Left colon (tissue), 2 donors: ENCODE measurements around the gene ATG3. TPM values are rescaled to one million over a fixed set of nuclear protein-coding genes. Genes with fewer than 3 reads are reported as not detected.
"Not testable (repeated sequence)": the region's sequence is repeated elsewhere in the genome, so short reads cannot be mapped to it uniquely, and the experiment has no call there.

Experiments
- ATAC-seq: fragments of 200-7000 bp; cut with Tn5 transposase; one replicate; pipeline ENCODE4 v1.9.1; 2020; ENCODE audit warnings: mild to moderate bottlenecking, moderate library complexity
- DNase-seq, 2 donors: peaks; one replicate each; pipeline ENCODE4 v3.0.0-alpha.2; 2020
- intact Hi-C, 2 donors: fragments of 100-400 bp; cut with DNase I in 1 of 2; cut with micrococcal nuclease in 1 of 2; formaldehyde crosslinking; loops; one replicate each; pipeline versions ENCODE4 v1.11.2 to v1.14.0; 2022; cut with DNase I, micrococcal nuclease
- total RNA-seq, 2 donors: library from RNA; stranded (reverse); fragmentation: NEBNext Ultra II Directional; extraction: Animal tissue kit (Norgen Biotek cat#: 25700); gene quantifications; one replicate each; pipeline ENCODE4 v1.2.1, GENCODE V29; 2021
- donor health status: DM: no; HTN: no; CAD: no.
- donor health status: DM: yes; HTN: yes; CAD: no.

Gene ATG3
- total RNA-seq, 2 donors from 2014 or later, result 52.9 to 55.1 TPM

GRCh38 chr3:112568642-112569041, 6.9 kb upstream of the ATG3 start:
- intact Hi-C loops, result no loop called here
- ATAC-seq (no peak), DNase-seq (no peak)

- DNase-seq, result no peak
- no peak for ATAC-seq
- intact Hi-C loops, result no loop called here
Observed at GRCh38 chr3:112564940-112565305, 3.2 kb upstream of the ATG3 start.

GRCh38 chr3:112564247-112564939, 2.6 kb upstream of the ATG3 start:
- ATAC-seq, DNase-seq, intact Hi-C loops: not testable (repeated sequence)

- intact Hi-C loops, result no loop called here
- DNase-seq (no peak), ATAC-seq (peak; percentile 68)
Observed at GRCh38 chr3:112561484-112561733, 353 bp downstream of the ATG3 start.

- intact Hi-C loops, result no loop called here
Observed at GRCh38 chr3:112560721-112561483, 860 bp downstream of the ATG3 start.

GRCh38 chr3:112560307-112560706, 1.5 kb downstream of the ATG3 start:
- intact Hi-C loops, result no loop called here
- ATAC-seq (no peak), DNase-seq (no peak)

More at GRCh38 chr3:112560721-112561483, 860 bp downstream of the ATG3 start:
- DNase-seq (peak; percentile 79 to 81), ATAC-seq (peak; percentile 44)

GRCh38 chr3:112557976-112558375, 3.8 kb downstream of the ATG3 start:
- ATAC-seq (no peak), DNase-seq (no peak)
- intact Hi-C loops, result no loop called here

- DNase-seq (no peak), ATAC-seq (peak; percentile 84)
- intact Hi-C loops, result no loop called here
Observed at GRCh38 chr3:112555535-112556170, 6.1 kb downstream of the ATG3 start.

GRCh38 chr3:112550859-112551258, 10.9 kb downstream of the ATG3 start:
- no peak for DNase-seq
- intact Hi-C loops, result no loop called here
- peak; percentile 39 for ATAC-seq

GRCh38 chr3:112546216-112546759, 15.5 kb downstream of the ATG3 start:
- intact Hi-C loops, result no loop called here
- DNase-seq, result no peak
- ATAC-seq, result no peak

GRCh38 chr3:112539825-112540650, 21.7 kb downstream of the ATG3 start:
- ATAC-seq (no peak), DNase-seq (no peak)
- intact Hi-C loops, result no loop called here

GRCh38 chr3:112531358-112531781, 30.4 kb downstream of the ATG3 start:
- ATAC-seq, result no peak
- DNase-seq, result no peak
- intact Hi-C loops, result no loop called here

- ATAC-seq (no peak), DNase-seq (no peak)
- intact Hi-C loops, result no loop called here
Observed at GRCh38 chr3:112530573-112530972, 31.2 kb downstream of the ATG3 start.

GRCh38 chr3:112524127-112524526, 37.6 kb downstream of the ATG3 start:
- DNase-seq, intact Hi-C loops, ATAC-seq: not testable (repeated sequence)

- intact Hi-C loops, result loop anchor here in 1 of 2 donors (2.0 to 10.0 kb wide), 3 partner anchors 193 to 385 kb away; partner anchors contain the start of genes GCSAM and SLC9C1
- no peak for DNase-seq
- ATAC-seq, result peak; percentile 90
Observed at GRCh38 chr3:112519424-112520001, 42.2 kb downstream of the ATG3 start.

- intact Hi-C loops, result loop anchor here in 1 of 2 donors (2.0 to 10.0 kb wide), 3 partner anchors 192 to 384 kb away; partner anchors contain the start of genes GCSAM and SLC9C1
- DNase-seq, ATAC-seq: not testable (repeated sequence)
Observed at GRCh38 chr3:112518970-112519369, 42.8 kb downstream of the ATG3 start.

- no peak for DNase-seq
Observed at GRCh38 chr3:112514527-112515128, 47.1 kb downstream of the ATG3 start.

GRCh38 chr3:112512320-112512719, 49.4 kb downstream of the ATG3 start:
- DNase-seq (no peak), ATAC-seq (no peak)
- intact Hi-C loops, result loop anchor here in 1 of 2 donors (10.0 kb wide), 2 partner anchors 218 to 378 kb away; partner anchors contain the start of genes GCSAM and SLC9C1

More at GRCh38 chr3:112514527-112515128, 47.1 kb downstream of the ATG3 start:
- intact Hi-C loops, result loop anchor here in 1 of 2 donors (10.0 kb wide), 2 partner anchors 220 to 380 kb away; partner anchors contain the start of genes GCSAM and SLC9C1
- ATAC-seq, result no peak
